Right atrium auricular region (tissue), 2 donors: ENCODE measurements around the gene TLK1. TPM values are rescaled to one million over a fixed set of nuclear protein-coding genes. Genes with fewer than 3 reads are reported as not detected.

ENCODE experiments used
- DNase-seq: peaks from one replicate; pipeline ENCODE4 v3.0.0-alpha.2; 2019; ENCODE audit warnings: low spot score
- H3K27ac ChIP-seq, 2 donors: fragments of 200-600 bp; sonication (generic); 1 replicate in 1 of 2; 2 replicates in 1 of 2; pipeline ENCODE4 v1.5.1; 2016 to 2019
- H3K27me3 ChIP-seq, 2 donors: fragments of 200-600 bp; sonication (generic); one replicate each; pipeline versions ENCODE4 v1.5.1 to v1.6.0; 2017 to 2019
- H3K36me3 ChIP-seq: fragments of 200-600 bp; sonication (generic); one replicate; pipeline ENCODE4 v1.5.1; 2016
- H3K4me1 ChIP-seq, 2 donors: fragments of 200-600 bp; sonication (generic); one replicate each; pipeline versions ENCODE4 v1.5.1 to v1.6.0; 2017 to 2019
- H3K4me3 ChIP-seq, 2 donors: fragments of 200-600 bp; sonication (generic); 1 replicate in 1 of 2; 2 replicates in 1 of 2; pipeline ENCODE4 v1.5.1; 2017 to 2019; ENCODE audit warnings: mild to moderate bottlenecking in 1 of 2, moderate library complexity in 1 of 2
- H3K9me3 ChIP-seq, 2 donors: fragments of 200-600 bp; sonication (generic); one replicate each; pipeline ENCODE4 v1.5.1; 2019
- total RNA-seq, 2 donors: library from RNA; depleted of rRNA; stranded (reverse); fragments of >200 nt; gene quantifications; one replicate each; pipeline ENCODE4 v1.1.0, GENCODE V29; 2016
- TF ChIP-seq, protein P1 (sequence below), 2 donors: fragments of 200-600 bp; sonication (generic); IDR thresholded peaks; one replicate each; pipeline ENCODE4 v1.5.1; 2019; ENCODE audit warnings: antibody characterized with exemption in 2 of 2

The TLK1 gene
- total RNA-seq, 2 donors from 2014 or later = 21.0 to 21.7 TPM

DNA sequence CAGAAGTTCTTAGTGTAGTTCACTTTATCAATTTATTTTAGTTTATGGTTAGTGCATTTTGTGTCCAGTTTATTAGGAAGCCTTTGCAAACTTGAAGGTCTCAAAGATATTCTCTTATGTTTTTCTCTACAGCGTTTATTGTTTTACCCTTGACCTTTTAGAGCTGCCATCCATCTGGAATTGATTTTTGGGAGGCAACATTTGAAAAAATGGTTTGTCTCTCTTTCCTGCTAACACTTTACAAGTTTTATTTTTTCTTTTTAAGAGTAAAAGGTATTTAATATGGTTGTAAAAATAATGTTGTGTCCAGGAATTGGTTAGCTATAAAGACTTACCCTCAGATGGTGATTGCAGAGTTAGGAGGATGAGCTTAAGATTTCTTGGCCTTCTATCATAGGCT, 217.7 kb downstream of the TLK1 start:
- H3K9me3 ChIP-seq = no peaks in the 10 kb centered on the region
- no peak overlapping the region for H3K4me3 ChIP-seq
- H3K36me3 ChIP-seq = no peaks in the 10 kb centered on the region

DNA sequence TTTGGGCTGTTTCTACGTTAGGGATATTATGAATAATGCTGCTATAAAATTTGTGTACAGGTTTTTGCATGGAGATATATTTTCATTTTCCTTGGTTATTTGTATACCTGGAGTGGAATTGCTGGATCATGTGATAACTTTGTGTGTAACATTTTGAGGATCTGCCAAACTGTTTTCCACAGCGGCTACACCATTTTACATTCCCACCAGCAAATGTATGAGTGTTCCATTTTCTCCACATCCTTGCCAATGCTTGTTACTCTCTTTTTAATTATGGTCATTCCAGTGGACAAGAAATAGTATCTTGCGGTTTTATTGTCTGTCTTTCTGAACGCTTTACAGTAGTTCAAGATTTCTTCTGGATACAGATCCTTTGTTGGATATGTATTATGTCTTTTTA, 218.1 kb downstream of the TLK1 start:
- Histone ChIP-seq H3K27me3 (no peaks in the 10 kb centered on the region), H3K9me3 (no peaks in the 10 kb centered on the region), H3K4me1 (no peaks in the 10 kb centered on the region), H3K4me3 (no peak overlapping the region), H3K27ac (no peak overlapping the region), H3K36me3 (no peaks in the 10 kb centered on the region)
- no peak for DNase-seq
- TF ChIP-seq, protein P1, sequence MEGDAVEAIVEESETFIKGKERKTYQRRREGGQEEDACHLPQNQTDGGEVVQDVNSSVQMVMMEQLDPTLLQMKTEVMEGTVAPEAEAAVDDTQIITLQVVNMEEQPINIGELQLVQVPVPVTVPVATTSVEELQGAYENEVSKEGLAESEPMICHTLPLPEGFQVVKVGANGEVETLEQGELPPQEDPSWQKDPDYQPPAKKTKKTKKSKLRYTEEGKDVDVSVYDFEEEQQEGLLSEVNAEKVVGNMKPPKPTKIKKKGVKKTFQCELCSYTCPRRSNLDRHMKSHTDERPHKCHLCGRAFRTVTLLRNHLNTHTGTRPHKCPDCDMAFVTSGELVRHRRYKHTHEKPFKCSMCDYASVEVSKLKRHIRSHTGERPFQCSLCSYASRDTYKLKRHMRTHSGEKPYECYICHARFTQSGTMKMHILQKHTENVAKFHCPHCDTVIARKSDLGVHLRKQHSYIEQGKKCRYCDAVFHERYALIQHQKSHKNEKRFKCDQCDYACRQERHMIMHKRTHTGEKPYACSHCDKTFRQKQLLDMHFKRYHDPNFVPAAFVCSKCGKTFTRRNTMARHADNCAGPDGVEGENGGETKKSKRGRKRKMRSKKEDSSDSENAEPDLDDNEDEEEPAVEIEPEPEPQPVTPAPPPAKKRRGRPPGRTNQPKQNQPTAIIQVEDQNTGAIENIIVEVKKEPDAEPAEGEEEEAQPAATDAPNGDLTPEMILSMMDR (IDR thresholded peaks at IDR 0.05) = no peak

More for the DNA sequence above, 217.7 kb downstream of the TLK1 start:
- H3K27ac ChIP-seq = no peak overlapping the region
- TF ChIP-seq, protein P1 (IDR thresholded peaks at IDR 0.05) = no peak
- no peak for DNase-seq
- H3K4me1 ChIP-seq = no peaks in the 10 kb centered on the region
- H3K27me3 ChIP-seq = no peaks in the 10 kb centered on the region

Other genes starting within 250 kb of the TLK1 start
- 10 to 100 TPM; 58.4 to 69.0 TPM for gene GORASP2, start 231.6 kb downstream of the TLK1 start, total RNA-seq